HG03469 (cell line): ENCODE results near the gene EPS8.

Source experiments
- ATAC-seq: cut with Tn5 transposase; IDR thresholded peaks from one replicate; pipeline ENCODE4 v1.9.1; 2021; ENCODE audit warnings: mild to moderate bottlenecking, moderate library complexity, moderate number of reproducible peaks; ENCODE audit not compliant: unreplicated experiment

The EPS8 gene

GRCh38 chr12:15789220-15790171 lies at the start of gene EPS8:
Gene EPS8, minus strand, starts transcription at chr12:15789388. Its CDS starts 106,437 bp downstream, at chr12:15682951.
- peak; percentile 90 for ATAC-seq

GRCh38 chr12:15837141-15837790 lies 48.1 kb upstream of the EPS8 start:
- no peak for ATAC-seq

GRCh38 chr12:15834575-15834974 lies 45.4 kb upstream of the EPS8 start:
- no peak for ATAC-seq

- ATAC-seq: no peak
These were observed 42.3 kb upstream of the EPS8 start for GRCh38 chr12:15831315-15831978.

- ATAC-seq: no peak
These were observed 41.4 kb upstream of the EPS8 start for GRCh38 chr12:15830538-15830937.

GRCh38 chr12:15829949-15830348 lies 40.8 kb upstream of the EPS8 start:
- ATAC-seq: no peak

- no peak for ATAC-seq
These were observed 40.1 kb upstream of the EPS8 start for GRCh38 chr12:15829255-15829654.

- ATAC-seq: no peak
These were observed 37.9 kb upstream of the EPS8 start for GRCh38 chr12:15827136-15827535.

GRCh38 chr12:15824516-15824915 lies 35.3 kb upstream of the EPS8 start:
- no peak for ATAC-seq

- no peak for ATAC-seq
These were observed 34.4 kb upstream of the EPS8 start for GRCh38 chr12:15823360-15824128.

GRCh38 chr12:15819644-15820437 lies 30.7 kb upstream of the EPS8 start:
- ATAC-seq: no peak

GRCh38 chr12:15818418-15818817 lies 29.2 kb upstream of the EPS8 start:
- no peak for ATAC-seq

GRCh38 chr12:15815730-15816129 lies 26.5 kb upstream of the EPS8 start:
- no peak for ATAC-seq

- no peak for ATAC-seq
These were observed 22.3 kb upstream of the EPS8 start for GRCh38 chr12:15811214-15812127.

- no peak for ATAC-seq
These were observed 19.5 kb upstream of the EPS8 start for GRCh38 chr12:15808652-15809051.

- no peak for ATAC-seq
These were observed 19.1 kb upstream of the EPS8 start for GRCh38 chr12:15808250-15808649.

- no peak for ATAC-seq
These were observed 17.6 kb upstream of the EPS8 start for GRCh38 chr12:15806826-15807225.

GRCh38 chr12:15801770-15802744 lies 12.9 kb upstream of the EPS8 start:
- ATAC-seq: no peak
